HepG2 (cell line): ENCODE results near the gene RING1. TPM values are rescaled to one million over a fixed set of nuclear protein-coding genes. Genes with fewer than 3 reads are reported as not detected.
A peak's percentile ranks its signal among the peaks of the same experiment; 100 is the strongest.

Experiments
- ARID2 ChIP-seq: sonication (generic); formaldehyde crosslinking; IDR thresholded peaks from 2 replicates; pipeline ENCODE4 v1.8.1; 2022; ENCODE audit warnings: mild to moderate bottlenecking, missing genetic modification reagents, borderline replicate concordance
- CBX5 ChIP-seq: sonication (generic); formaldehyde crosslinking; IDR thresholded peaks from 2 replicates; pipeline ENCODE4 v1.4.0; 2020; ENCODE audit warnings: missing genetic modification reagents, borderline replicate concordance
- FOXK1 ChIP-seq: sonication (generic); formaldehyde crosslinking; IDR thresholded peaks from 2 replicates; pipeline ENCODE4 v1.4.0; 2020; ENCODE audit warnings: low read depth, missing genetic modification reagents, borderline replicate concordance
- KMT2A ChIP-seq: sonication (generic); formaldehyde crosslinking; IDR thresholded peaks from 2 replicates; pipeline ENCODE4 v1.4.0; 2020; ENCODE audit warnings: missing genetic modification reagents
- NR2C2 ChIP-seq: sonication (generic); formaldehyde crosslinking; IDR thresholded peaks from 2 replicates; pipeline ENCODE4 v1.4.0; 2020; ENCODE audit warnings: missing genetic modification reagents, mild to moderate bottlenecking, moderate library complexity, borderline replicate concordance
- POLR2AphosphoS2 ChIP-seq: IDR thresholded peaks from 2 replicates; pipeline ENCODE4 v1.6.1; 2011; ENCODE audit warnings: low read depth, low read length, improper control_type of control experiment
- PRMT3 ChIP-seq: sonication (generic); formaldehyde crosslinking; IDR thresholded peaks from 2 replicates; pipeline ENCODE4 v1.8.1; 2022; ENCODE audit warnings: low read depth, mild to moderate bottlenecking, moderate library complexity, missing genetic modification reagents, borderline replicate concordance
- RCOR2 ChIP-seq: IDR thresholded peaks from 2 replicates; pipeline ENCODE4 v1.6.1; 2016; ENCODE audit warnings: missing biosample characterization, missing genetic modification reagents
- UBTF ChIP-seq: sonication (generic); formaldehyde crosslinking; IDR thresholded peaks from 2 replicates; pipeline ENCODE4 v1.4.0; 2020; ENCODE audit warnings: mild to moderate bottlenecking, missing genetic modification reagents
- ZNF121 ChIP-seq: sonication (generic); formaldehyde crosslinking; IDR thresholded peaks from 2 replicates; pipeline ENCODE4 v1.5.0; 2020; ENCODE audit warnings: mild to moderate bottlenecking, missing genetic modification reagents
- ZNF564 ChIP-seq: sonication (generic); formaldehyde crosslinking; IDR thresholded peaks from 2 replicates; pipeline ENCODE4 v1.8.1; 2023; ENCODE audit warnings: mild to moderate bottlenecking, missing genetic modification reagents
- ZNF609 ChIP-seq: sonication (generic); formaldehyde crosslinking; IDR thresholded peaks from 2 replicates; pipeline ENCODE4 v1.4.0; 2020; ENCODE audit warnings: mild to moderate bottlenecking, missing genetic modification reagents, borderline replicate concordance
- ZNF83 ChIP-seq: sonication (generic); formaldehyde crosslinking; IDR thresholded peaks from 2 replicates; pipeline ENCODE4 v1.4.0; 2020; ENCODE audit warnings: missing genetic modification reagents, mild to moderate bottlenecking, borderline replicate concordance
- polyA plus RNA-seq, 8 experiments: library from polyadenylated mRNA; depleted of rRNA in 3 of 8; stranded (reverse) in 7 of 8; unstranded in 1 of 8; fragments of >200 nt; fragmentation: Illumina TruSeq in 4 of 8; extraction: Trizol in 4 of 8; gene quantifications; 2 replicates each; pipeline versions ENCODE4 v1.2.1 to v1.2.3, GENCODE V29; 2011 to 2016; ENCODE audit warnings: low read depth in 4 of 8, missing spikeins in 1 of 8, mixed read lengths in 1 of 8; ENCODE audit not compliant: insufficient read depth in 1 of 8
- total RNA-seq, 5 experiments: library from RNA; depleted of rRNA; stranded (reverse); fragments of >200 nt; fragmentation: Illumina TruSeq; extraction: Trizol; gene quantifications; 2 replicates each; pipeline ENCODE4 v1.2.3, GENCODE V29; 2016; ENCODE audit warnings: low read depth in 1 of 5
- TF ChIP-seq, protein P1 (sequence below): sonication (generic); formaldehyde crosslinking; IDR thresholded peaks from 2 replicates; pipeline ENCODE4; 2020; ENCODE audit warnings: missing genetic modification reagents, mild to moderate bottlenecking, borderline replicate concordance
- TF ChIP-seq, protein P2 (sequence below): sonication (generic); formaldehyde crosslinking; IDR thresholded peaks from 2 replicates; pipeline ENCODE4 v1.4.0; 2020; ENCODE audit warnings: low read depth, missing genetic modification reagents

Gene RING1
- total and polyA plus RNA-seq, 2 of the 13 experiments (the other 11 are each of a cell fraction or from before 2014, with no cell fraction given): 23.9 to 33.6 TPM

- TF ChIP-seq, protein P1, sequence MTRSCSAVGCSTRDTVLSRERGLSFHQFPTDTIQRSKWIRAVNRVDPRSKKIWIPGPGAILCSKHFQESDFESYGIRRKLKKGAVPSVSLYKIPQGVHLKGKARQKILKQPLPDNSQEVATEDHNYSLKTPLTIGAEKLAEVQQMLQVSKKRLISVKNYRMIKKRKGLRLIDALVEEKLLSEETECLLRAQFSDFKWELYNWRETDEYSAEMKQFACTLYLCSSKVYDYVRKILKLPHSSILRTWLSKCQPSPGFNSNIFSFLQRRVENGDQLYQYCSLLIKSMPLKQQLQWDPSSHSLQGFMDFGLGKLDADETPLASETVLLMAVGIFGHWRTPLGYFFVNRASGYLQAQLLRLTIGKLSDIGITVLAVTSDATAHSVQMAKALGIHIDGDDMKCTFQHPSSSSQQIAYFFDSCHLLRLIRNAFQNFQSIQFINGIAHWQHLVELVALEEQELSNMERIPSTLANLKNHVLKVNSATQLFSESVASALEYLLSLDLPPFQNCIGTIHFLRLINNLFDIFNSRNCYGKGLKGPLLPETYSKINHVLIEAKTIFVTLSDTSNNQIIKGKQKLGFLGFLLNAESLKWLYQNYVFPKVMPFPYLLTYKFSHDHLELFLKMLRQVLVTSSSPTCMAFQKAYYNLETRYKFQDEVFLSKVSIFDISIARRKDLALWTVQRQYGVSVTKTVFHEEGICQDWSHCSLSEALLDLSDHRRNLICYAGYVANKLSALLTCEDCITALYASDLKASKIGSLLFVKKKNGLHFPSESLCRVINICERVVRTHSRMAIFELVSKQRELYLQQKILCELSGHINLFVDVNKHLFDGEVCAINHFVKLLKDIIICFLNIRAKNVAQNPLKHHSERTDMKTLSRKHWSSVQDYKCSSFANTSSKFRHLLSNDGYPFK: peak; percentile 78; the same call in 1 of the 2 replicates
- TF ChIP-seq FOXK1 (CRISPR knock-in tag): no peak
- 0 out of 2 replicates have a peak, but pooled peaks have one; percentile 8 for TF ChIP-seq PRMT3
- TF ChIP-seq ZNF121 (CRISPR knock-in tag): no peak
- TF ChIP-seq, protein P2, sequence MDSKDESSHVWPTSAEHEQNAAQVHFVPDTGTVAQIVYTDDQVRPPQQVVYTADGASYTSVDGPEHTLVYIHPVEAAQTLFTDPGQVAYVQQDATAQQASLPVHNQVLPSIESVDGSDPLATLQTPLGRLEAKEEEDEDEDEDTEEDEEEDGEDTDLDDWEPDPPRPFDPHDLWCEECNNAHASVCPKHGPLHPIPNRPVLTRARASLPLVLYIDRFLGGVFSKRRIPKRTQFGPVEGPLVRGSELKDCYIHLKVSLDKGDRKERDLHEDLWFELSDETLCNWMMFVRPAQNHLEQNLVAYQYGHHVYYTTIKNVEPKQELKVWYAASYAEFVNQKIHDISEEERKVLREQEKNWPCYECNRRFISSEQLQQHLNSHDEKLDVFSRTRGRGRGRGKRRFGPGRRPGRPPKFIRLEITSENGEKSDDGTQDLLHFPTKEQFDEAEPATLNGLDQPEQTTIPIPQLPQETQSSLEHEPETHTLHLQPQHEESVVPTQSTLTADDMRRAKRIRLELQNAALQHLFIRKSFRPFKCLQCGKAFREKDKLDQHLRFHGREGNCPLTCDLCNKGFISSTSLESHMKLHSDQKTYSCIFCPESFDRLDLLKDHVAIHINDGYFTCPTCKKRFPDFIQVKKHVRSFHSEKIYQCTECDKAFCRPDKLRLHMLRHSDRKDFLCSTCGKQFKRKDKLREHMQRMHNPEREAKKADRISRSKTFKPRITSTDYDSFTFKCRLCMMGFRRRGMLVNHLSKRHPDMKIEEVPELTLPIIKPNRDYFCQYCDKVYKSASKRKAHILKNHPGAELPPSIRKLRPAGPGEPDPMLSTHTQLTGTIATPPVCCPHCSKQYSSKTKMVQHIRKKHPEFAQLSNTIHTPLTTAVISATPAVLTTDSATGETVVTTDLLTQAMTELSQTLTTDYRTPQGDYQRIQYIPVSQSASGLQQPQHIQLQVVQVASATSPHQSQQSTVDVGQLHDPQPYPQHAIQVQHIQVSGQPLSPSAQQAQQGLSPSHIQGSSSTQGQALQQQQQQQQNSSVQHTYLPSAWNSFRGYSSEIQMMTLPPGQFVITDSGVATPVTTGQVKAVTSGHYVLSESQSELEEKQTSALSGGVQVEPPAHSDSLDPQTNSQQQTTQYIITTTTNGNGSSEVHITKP (CRISPR knock-in tag): no peak
- no peak for TF ChIP-seq RCOR2 (CRISPR knock-in tag)
- TF ChIP-seq ZNF83 (CRISPR knock-in tag): no peak
- TF ChIP-seq UBTF (CRISPR knock-in tag): peak; percentile 38; the same call in 1 of the 2 replicates
- no peak; the same call in 1 of the 2 replicates for TF ChIP-seq ARID2 (CRISPR knock-in tag)
- no peak for TF ChIP-seq ZNF609 (CRISPR knock-in tag)
- TF ChIP-seq NR2C2 (CRISPR knock-in tag): no peak
- TF ChIP-seq CBX5 (CRISPR knock-in tag): no peak; the same call in 1 of the 2 replicates
- TF ChIP-seq KMT2A (CRISPR knock-in tag): no peak; the same call in 1 of the 2 replicates
- no peak for TF ChIP-seq POLR2AphosphoS2
- no peak for TF ChIP-seq ZNF564 (CRISPR knock-in tag)
These were observed 679 bp upstream of the RING1 start (continued) for GRCh38 chr6:33207552-33208090.
